PC-3 (cell line): ENCODE data around the gene PPM1E.

Experiments used
- CTCF ChIP-seq: fragments of 300-600 bp; sonication (generic); conservative IDR thresholded peaks from 2 replicates; pipeline ENCODE4 v1.5.1; 2017; ENCODE audit warnings: antibody characterized with exemption, low read depth, mild to moderate bottlenecking, low read length
- EZH2 ChIP-seq: fragments of 300-600 bp; sonication (generic); IDR thresholded peaks from one replicate; pipeline ENCODE4 v1.6.1; 2017; ENCODE audit warnings: antibody characterized with exemption, mild to moderate bottlenecking, low read length; ENCODE audit not compliant: unreplicated experiment
- EZH2phosphoT487 ChIP-seq: fragments of 300-600 bp; sonication (generic); IDR thresholded peaks from 2 replicates; pipeline ENCODE4 v1.6.1; 2018; ENCODE audit warnings: mild to moderate bottlenecking, antibody characterized with exemption, low read length, borderline replicate concordance

- TF ChIP-seq CTCF (no peak), EZH2phosphoT487 (no peak), EZH2 (no peak)
Observed at GRCh38 chr17:58995247-58995940, 239.7 kb downstream of the PPM1E start.
